Fibroblast of the aortic adventitia (primary cell): ENCODE measurements around the gene ARPP19. TPM values are rescaled to one million over a fixed set of nuclear protein-coding genes. Genes with fewer than 3 reads are reported as not detected.
"Not testable (repeated sequence)": the region's sequence is repeated elsewhere in the genome, so short reads cannot be mapped to it uniquely, and the experiment has no call there.

ENCODE experiments used
- DNase-seq: peaks from one replicate; pipeline ENCODE4 v3.0.0-alpha.2; 2010; ENCODE audit warnings: low read depth
- H3K4me3 ChIP-seq: 2 replicates; pipeline ENCODE4 v1.5.1; 2011; ENCODE audit warnings: low read depth, mild to moderate bottlenecking, control low read depth, low read length, moderate library complexity
- total RNA-seq: library from RNA; depleted of rRNA; stranded (reverse); fragments of >200 nt; gene quantifications from 2 replicates; pipeline ENCODE4 v1.2.3, GENCODE V29; 2012; ENCODE audit warnings: low replicate concordance
- TF ChIP-seq, protein P1 (sequence below): IDR thresholded peaks from 2 replicates; pipeline ENCODE4 v1.5.1; 2011; ENCODE audit warnings: mild to moderate bottlenecking, low read length, control low read depth, inconsistent platforms; ENCODE audit not compliant: insufficient read depth

ARPP19 gene
- total RNA-seq, 1 donor = 168 TPM

DNA sequence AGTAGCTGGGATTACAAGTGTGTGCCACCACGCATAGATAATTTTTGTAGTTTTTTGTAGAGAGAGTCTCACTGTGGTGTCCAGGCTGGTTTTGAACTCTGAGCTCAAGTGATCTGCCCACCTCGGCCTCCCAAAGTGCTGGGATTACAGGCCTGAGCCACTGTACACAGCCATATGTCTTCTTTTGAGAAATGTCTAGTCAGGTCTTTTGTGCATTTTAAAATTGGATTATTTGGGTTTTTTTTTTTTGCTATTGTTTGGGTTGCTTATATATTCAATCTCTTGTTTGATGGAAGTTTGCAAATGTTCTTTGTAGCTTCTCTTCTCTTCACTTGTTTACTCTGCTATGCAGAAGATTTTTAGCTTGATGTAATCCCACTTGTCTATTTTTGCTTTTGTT is 6.2 kb upstream of the ARPP19 start:
- H3K4me3 ChIP-seq = no peak overlapping the region
- TF ChIP-seq, protein P1, sequence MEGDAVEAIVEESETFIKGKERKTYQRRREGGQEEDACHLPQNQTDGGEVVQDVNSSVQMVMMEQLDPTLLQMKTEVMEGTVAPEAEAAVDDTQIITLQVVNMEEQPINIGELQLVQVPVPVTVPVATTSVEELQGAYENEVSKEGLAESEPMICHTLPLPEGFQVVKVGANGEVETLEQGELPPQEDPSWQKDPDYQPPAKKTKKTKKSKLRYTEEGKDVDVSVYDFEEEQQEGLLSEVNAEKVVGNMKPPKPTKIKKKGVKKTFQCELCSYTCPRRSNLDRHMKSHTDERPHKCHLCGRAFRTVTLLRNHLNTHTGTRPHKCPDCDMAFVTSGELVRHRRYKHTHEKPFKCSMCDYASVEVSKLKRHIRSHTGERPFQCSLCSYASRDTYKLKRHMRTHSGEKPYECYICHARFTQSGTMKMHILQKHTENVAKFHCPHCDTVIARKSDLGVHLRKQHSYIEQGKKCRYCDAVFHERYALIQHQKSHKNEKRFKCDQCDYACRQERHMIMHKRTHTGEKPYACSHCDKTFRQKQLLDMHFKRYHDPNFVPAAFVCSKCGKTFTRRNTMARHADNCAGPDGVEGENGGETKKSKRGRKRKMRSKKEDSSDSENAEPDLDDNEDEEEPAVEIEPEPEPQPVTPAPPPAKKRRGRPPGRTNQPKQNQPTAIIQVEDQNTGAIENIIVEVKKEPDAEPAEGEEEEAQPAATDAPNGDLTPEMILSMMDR = no peak
- no peak for DNase-seq

DNA sequence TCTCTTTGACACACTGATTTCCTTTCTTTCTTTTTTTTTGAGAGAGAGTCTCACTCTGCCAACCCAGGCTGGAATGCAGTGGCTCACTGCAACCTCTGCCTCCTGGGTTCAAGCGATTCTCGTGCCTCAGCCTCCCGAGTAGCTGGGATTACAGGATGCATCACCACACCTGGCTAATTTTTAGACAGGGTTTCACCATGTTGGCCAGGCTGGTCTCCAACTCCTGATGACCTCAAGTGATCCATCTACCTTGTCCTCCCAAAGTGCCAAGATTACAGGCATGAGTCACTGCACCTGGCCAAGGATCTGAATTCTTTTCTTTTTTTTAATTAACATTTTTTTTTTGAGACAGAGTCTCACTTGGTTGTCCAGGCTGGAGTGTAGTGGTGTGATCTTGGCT is 5.8 kb upstream of the ARPP19 start:
- not testable (repeated sequence) for DNase-seq, H3K4me3 ChIP-seq

DNA sequence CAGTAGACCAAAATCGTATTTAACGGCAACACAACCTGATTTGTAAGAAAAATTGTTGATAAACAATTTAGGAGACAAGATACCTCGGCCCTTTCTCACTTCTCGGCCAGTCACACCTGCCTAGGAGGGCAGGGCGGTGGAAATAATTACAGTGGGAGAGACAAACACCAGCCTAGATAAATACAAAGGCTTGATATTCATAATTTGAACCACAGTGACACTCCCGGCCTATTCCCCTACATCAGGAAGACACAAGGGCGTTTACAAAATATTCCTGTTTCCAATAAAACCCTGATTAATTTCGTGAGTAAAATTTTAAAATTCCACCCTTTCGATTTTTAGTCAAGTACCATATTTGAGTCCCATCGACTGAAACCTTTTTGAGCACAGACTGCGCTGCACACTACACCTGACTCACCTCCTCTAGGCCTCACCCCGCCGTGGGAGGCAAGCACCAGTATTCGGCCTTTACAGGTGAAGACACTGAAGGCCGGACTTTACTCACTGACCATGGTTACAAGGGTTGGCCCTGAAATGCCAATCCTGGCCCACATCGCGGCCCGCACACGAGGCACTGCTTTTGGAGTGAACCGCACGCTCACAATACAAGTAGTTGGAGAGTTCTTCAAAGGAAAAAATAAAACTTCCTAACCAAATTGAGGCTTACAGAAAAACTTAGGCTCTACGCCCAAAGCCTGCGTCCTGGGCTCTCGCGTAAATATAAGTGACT is 794 bp downstream of the ARPP19 start:
- TF ChIP-seq, protein P1 = no peak
- H3K4me3 ChIP-seq = peak overlapping the region; percentile 88
- peak; percentile 51 for DNase-seq

DNA sequence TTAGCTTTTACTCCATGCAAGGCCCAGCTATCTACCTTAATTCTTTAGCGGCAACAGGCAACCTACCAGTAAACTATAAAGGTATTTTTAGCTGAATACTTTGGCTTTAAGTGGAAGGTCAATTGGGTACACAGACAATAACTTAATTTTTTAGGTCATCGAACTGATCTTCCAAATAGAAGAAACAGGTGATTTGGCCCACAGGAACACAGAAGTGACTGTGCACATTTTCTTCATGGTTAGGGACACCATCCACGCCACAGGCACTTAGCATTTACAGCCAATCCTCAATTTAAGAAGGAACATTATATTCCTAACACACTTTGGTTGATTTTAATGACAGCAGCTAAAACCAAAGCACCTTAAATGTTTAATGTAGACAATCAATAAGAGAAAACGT is 1.9 kb downstream of the ARPP19 start:
- peak overlapping the region; percentile 88 for H3K4me3 ChIP-seq
- TF ChIP-seq, protein P1 = no peak
- DNase-seq = no peak

DNA sequence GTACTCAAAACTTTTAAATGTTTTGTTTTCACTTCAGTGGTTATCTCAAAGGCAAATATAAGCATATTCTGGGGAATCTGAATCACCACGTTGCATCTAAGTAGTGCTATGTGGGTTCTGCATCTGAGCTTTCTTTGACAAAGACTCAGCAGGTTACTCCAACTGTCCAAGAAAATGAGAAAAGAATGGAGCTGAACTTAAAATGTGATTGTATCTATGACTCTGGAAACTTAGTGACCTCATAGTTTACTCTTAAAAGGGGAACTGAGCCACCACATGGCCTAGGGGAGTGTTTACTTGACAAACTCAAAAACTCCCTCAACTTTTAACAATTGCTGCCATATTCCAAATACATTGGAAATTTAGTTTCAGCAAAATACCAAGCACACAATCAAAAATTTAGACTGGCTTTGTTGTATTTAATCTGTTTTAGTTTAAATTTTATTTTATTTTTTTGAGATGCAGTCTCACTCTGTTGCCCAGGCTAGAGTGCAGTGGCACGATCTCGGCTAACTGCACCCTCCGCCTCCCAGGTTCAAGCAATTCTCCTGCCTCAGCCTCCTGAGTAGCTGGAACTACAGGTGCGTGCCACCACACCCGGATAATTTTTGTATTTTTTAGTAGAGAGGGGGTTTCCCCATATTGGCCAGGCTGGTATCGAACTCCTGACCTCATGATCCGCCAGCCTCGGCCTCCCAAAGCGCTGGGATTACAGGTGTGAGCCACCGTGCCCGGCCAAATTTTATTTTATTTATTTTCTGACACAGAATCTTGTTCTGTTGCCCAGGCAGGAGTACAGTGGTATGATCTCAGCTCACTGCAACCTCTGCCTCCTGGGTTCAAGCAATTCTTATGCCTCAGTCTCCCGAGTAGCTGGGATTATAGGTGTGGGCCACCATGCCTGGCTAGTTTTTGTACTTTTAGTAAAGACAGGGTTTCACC is 3.1 kb downstream of the ARPP19 start:
- not testable (repeated sequence) for H3K4me3 ChIP-seq
- DNase-seq = peak; percentile 47

DNA sequence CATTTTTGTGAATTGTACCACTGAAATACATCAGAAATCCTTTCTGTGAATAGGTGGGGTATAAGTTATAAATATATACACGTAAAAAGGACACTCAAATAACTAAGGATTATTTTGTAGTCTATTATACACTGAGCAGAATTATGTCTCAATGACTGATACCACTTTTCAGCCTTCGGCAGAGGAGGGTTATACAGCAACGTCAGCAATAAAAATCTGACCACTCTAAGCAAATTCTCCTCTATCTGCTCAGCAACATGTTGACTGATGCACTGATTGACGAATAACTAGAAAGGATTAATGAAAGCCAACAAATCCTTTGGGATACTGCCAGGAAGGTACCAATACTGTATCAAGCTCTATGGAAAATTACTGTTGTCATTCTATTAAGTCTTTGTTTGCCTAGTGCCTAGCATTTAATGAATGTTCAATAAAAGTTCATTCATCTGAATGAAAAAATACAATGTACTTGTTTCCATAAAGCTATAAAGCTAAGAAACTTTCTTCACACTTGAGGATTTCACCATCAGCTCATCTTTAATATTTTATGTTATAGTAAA is 5.2 kb downstream of the ARPP19 start:
- H3K4me3 ChIP-seq = no peak overlapping the region
- TF ChIP-seq, protein P1 = no peak
- DNase-seq = no peak

DNA sequence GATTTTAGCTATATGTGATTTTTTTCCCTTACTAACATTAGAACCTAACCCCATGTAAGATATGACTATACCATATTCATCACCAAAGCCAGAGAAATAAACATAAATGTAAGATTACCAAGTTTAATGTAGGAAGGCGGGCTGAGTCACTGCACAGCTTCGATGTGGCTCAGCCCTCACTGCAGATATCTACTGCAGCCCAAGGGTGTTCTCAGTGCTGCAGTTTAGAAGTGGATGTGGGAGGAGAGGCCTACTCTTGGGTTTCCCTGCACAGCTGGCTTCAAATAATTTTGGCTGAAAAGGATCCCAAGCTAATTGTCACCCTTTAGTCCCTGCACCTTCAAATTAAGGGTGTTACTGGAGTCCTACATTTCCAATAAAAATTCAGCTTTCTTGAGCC is 9.3 kb downstream of the ARPP19 start:
- H3K4me3 ChIP-seq = no peak overlapping the region
- TF ChIP-seq, protein P1 = no peak
- DNase-seq = peak; percentile 56
